ENCODE measurements around the gene KRTAP1-4. TPM values are rescaled to one million over a fixed set of nuclear protein-coding genes. Genes with fewer than 3 reads are reported as not detected.
"Not testable (repeated sequence)": the region's sequence is repeated elsewhere in the genome, so short reads cannot be mapped to it uniquely, and the experiment has no call there.

Gene KRTAP1-4, protein sequence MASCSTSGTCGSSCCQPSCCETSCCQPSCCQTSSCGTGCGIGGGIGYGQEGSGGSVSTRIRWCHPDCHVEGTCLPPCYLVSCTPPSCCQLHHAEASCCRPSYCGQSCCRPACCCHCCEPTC
- not detected for polyA plus RNA-seq (ENCODE audit: insufficient read length in 3 of 3)

DNA sequence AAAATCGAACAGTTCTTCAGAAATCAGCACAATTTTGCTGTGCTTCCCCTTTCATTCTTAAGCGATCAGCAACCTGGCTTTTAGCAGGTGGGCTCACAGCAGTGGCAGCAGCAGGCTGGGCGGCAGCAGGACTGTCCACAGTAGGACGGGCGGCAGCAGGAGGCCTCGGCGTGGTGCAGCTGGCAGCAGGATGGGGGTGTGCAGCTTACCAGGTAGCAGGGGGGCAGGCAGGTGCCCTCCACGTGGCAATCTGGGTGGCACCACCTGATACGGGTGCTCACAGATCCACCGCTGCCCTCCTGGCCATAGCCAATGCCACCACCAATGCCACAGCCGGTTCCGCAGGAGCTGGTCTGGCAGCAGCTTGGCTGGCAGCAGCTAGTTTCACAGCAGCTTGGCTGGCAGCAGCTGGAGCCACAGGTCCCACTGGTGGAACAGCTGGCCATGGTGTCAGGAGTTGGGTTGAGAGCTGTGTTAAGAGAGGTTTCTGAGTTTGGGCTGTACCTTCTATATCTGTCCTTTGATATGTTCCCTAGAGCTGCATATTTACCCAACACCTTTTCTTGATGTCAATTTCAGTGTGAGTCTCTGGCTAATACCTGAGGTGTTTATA lies at the start of gene KRTAP1-4:
Gene KRTAP1-4, minus strand, starts transcription at position 563 of the 613 bp plus-strand sequence. Its CDS starts 117 bp downstream, at position 446.
- no peak for DNase-seq (ENCODE audit: low read depth in 3 of 3, low spot score in 2 of 3)

DNA sequence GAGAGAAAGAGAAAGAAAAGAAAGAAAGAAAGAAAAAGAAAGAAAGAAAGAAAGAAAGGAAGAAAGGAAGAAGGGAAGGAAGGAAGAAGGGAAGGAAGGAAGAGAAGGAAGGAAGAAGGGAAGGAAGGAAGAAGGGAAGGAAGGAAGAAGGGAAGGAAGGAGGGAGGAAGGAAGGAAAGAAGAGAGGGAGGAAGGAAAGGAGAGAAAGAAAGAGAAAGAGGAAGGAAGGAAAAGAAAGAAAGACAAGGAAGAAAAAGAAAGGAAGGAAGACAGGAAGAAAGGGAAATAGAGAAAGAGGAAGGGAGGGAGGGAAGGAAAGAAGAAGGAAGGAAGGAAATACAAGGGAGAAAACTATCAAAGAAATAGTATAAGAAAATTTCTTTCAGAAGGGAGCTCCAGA lies 46.8 kb upstream of the KRTAP1-4 start:
- DNase-seq (ENCODE audit: low read depth in 3 of 3, low spot score in 2 of 3), result no peak

DNA sequence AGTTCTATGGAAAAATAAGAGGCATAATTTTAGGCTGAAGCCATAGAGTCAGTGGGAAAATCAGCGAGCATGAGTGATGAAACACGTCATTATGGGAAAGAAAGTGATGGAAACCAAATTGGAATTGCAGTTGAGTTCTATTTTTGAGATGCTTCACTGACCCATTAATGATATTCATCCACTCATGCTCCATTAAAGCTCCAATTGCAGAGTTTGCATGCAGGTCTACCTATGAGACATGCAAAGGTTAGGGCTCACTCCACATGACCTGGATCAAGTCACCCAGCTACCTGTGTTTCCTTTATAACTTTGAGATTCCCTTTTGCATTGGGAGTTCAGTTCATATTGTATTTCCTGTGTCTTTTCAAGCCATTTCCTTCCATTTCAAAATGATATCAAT lies 43.7 kb upstream of the KRTAP1-4 start:
- DNase-seq (ENCODE audit: low read depth in 3 of 3, low spot score in 2 of 3), result no peak

DNA sequence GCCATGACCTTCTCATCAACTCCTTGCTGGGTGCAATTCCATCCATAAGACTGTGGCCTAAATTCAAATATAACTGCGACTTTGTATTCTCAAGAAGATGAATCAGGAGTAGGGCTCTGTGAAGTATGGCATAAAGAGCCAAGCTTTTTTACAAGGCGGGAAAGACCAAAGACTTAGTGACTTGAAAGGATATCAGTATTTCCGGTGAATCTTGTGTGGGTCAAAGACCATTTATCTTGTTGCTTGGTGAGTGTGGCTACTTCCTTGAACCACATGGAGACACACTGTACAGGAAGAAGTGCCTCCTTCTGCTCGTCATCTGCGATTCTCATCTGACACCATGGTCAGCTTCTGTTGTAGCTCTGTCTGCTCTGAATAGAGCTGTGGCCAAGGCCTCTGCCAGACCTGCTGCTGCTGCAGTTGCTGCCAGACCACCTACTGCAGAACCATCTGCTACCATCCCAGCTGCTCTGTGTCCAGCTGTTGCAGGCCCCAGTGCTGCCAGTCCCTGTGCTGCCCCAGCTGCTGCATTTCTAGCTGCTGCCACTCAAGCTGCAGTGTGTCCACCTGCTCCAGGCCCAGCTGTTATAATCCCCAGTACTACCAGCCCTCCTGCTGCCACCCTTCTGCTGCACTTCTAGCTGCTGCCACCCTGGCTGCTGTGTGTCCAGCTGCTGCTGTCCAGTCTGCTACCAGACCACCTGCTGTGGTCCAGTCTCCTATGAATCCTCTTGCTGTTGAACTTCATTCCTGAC lies 41.8 kb upstream of the KRTAP1-4 start:
- DNase-seq (ENCODE audit: low read depth in 3 of 3, low spot score in 2 of 3), result no peak

DNA sequence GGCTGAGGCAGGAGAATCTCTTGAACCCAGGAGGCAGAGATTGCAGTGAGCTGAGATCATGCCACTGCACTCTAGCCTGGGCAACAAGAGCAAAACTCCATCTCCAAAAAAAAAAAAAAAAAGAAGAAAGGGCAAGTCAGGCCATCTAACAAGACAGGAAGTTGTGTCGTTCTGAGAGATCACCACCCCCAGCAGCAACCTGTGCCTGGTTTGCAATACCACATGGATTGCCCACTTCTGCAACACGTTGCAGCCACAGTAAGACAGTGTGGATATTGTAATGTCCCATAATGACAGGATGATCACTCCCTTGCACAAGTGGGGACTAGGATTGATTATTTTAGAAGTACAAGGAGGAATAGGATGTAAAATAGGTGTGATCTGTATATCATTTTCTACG lies 39.0 kb upstream of the KRTAP1-4 start:
- DNase-seq (ENCODE audit: low read depth in 3 of 3, low spot score in 2 of 3), result no peak

DNA sequence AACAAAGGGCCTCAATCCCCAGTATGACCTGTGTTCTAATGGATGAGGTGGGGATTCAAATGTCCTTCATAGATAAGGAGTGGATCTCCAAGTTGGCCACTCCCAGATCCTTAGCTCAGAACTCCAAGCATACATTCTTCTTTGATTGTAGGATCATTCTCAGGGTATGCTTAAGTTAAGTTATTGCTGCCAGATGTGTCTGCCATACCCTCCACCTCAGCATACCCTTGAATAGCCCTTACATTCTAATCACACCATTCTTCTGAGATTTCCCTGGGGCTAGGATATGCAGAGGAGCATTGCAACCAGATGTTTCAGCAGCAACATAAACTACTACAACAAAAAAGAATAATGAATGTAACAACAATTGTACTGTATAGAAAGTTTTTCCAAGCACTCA lies 37.3 kb upstream of the KRTAP1-4 start:
- no peak for DNase-seq (ENCODE audit: low read depth in 3 of 3, low spot score in 2 of 3)

DNA sequence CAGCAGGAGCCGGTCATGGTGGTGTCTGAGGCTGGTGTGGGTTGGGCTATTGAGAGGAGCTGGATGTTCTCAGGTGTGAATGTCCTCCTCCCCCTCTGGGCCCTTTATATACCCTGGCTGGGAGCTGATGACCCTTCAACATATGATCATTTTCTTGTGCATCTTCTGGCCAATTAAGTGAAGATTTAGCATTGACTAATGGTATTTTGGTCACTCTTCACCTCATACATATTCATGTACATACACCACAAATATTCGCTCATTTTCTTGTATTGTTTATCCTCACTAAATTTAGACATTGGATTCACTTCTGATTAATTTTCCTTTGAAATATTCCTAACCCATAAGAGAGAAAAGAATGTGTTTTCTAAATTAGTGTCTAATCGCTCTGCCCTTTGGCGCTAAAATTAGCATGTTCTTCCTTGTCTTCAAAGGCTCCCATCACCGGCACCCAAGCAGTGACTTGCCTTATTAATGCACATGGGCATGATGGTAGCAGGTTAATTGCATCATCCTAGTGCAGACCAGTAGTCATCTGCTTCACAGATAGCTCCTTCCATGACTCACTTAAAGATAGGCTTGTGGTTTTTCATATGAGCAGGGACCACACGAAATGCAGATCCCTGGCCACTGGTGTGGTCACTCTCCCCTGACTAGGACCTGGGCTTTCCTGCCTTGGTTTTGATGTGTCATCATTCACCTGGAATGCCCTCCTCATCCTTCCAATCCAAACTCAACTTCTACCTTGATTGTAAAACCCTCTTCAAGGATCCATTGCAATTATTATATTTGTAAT lies 36.0 kb upstream of the KRTAP1-4 start, which contains the start of gene KRTAP2-4:
Gene KRTAP2-4, minus strand, starts transcription at position 51 of the 796 bp plus-strand sequence. Its CDS starts 34 bp downstream, at position 17.
- no peak for DNase-seq (ENCODE audit: low read depth in 3 of 3, low spot score in 2 of 3)

DNA sequence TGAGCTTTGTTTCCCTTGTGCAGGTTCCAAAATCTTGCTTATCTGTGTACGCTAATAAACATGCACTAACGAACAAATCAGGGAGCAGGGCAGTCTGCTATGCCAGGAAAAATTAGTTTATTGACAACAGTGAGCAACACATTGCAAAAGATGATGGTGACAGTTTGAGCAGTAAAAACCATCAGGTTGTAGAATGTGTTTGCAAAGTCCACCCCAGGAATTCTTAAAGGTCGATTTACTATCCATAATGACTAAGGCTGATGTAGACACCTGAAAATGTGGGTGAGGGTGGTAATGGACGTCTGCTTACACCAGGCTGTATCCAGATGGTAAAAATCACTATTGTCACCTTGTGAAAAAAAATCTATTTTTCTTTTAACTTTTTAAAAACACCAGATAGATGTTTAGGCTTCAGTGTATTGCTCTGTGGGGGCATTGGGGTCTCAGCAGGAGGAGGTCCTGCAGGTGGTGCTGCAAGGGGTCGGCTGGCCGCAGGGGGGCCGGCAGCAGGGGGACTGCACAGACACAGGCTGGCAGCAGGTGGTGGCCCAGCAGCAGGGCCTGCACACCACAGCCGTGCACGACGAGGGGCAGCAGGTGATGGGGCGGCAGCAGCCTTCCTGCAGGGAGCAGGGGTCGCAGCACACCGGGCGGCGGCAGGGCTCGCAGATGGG lies 35.2 kb upstream of the KRTAP1-4 start:
- DNase-seq (ENCODE audit: low read depth in 3 of 3, low spot score in 2 of 3), result not testable (repeated sequence)

DNA sequence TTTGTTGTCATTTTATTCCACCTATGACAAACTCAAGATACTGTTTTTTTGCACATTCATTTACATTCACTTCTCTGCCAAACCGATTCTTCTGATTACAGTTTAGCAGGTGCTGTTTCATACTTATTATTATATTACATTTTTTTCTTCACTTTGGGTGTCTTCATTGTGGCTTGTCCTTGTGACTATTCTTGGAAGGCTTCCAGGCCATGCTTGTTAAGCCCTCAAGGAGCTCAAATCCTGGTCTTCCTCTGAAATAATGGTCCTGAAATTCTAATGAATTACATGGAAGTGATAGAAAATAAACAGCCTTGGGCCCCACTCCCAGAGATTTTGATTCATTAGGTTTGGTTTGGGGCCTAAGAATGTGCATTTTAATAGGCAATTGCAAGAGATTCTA lies 34.3 kb upstream of the KRTAP1-4 start:
- no peak for DNase-seq (ENCODE audit: low read depth in 3 of 3, low spot score in 2 of 3)

DNA sequence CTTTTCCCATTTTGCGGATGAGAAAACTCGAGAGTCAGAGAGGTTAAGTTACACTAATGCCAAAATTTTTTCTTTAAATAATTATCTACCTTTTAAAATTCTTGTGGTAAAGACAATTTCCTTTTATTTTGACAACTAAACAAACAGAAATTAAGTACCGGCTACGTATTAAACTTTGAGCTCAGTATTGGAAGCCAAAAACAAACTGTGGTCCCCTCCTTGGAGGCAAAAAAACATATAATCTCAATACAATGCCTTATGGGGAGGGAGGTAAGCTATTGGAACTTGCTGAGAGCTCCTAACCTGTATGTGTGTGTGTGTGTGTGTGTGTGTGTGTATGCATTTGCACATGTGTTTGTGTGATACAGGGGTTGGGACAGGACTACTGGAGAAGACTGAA lies 33.5 kb upstream of the KRTAP1-4 start:
- no peak for DNase-seq (ENCODE audit: low read depth in 3 of 3, low spot score in 2 of 3)

DNA sequence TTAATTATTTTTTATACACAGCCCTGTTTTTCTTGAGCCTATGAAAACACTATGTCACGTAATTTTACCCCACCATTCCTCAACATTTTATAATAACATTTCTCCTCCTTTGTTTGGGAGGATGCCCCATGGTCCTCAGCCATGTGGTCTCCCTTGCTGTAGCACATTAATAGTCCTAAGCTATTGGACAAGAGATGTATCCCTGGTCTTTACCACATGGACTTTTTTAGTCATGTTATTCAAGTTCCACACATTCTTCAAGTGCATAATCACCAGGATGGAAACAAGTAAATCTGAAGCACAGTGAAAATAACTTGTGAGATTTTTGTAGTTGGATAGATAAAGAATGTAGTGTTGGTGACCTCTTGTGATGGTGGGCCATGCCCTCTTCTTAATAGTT lies 32.0 kb upstream of the KRTAP1-4 start:
- DNase-seq (ENCODE audit: low read depth in 3 of 3, low spot score in 2 of 3), result no peak

DNA sequence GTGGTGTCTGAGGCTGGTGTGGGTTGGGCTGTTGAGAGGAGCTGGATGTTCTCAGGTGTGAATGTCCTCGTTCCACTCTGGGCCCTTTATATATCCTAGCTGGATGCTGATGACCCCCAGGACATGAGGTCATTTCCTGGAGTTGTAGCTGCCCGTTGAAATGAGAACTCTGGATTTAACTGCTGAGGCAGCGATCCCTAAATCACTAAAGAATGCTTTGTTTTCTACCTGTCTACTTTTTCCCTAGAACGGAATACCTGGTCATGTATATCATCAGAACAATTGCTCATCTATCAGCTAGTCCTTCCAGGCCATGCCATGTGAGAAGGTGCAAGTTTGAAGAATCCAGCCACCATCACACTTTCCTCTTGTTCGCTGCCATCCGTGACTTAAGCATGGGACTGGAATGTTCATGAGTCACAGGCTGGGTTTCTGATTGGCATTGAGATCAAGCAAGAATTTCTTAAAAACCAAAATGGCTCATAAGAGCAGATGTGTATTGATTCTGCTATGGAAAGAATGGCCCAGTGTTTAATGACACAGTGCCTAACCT lies 30.1 kb upstream of the KRTAP1-4 start, which contains the start of gene KRTAP2-3:
Gene KRTAP2-3, minus strand, starts transcription at position 63 of the 553 bp plus-strand sequence. CDS start 64 bp downstream, outside the sequence.
- DNase-seq (ENCODE audit: low read depth in 3 of 3, low spot score in 2 of 3), result no peak

DNA sequence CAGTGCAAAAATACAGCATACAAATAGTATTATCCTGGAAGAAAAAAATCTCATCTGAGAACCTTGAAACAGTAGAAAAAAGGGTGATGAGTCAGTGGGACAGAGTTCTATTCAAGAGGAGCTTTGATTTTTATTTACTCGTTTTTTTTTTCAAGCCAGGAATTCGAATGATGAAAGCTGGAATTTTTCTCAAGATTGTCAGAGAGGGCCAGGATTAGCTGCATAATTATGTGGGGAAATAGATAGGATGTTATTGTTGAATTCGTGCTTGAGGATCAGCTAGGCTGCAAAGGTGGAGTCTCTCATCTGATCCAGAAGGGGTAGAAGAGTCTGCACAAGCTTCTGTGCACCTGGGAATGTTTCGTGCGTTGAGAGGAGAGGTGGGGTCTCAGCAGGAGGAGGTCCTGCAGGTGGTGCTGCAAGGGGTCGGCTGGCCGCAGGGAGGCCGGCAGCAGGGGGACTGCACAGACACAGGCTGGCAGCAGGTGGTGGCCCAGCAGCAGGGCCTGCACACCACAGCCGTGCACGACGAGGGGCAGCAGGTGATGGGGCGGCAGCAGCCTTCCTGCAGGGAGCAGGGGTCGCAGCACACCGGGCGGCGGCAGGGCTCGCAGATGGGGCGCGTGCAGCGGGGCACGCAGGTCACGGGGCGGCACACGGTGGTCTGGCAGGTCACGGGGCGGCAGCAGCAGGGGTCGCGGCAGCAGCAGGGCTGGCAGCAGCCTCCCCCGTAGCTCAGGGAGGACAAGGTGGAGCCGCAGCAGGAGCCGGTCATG lies 29.5 kb upstream of the KRTAP1-4 start:
- DNase-seq (ENCODE audit: low read depth in 3 of 3, low spot score in 2 of 3), result not testable (repeated sequence)

DNA sequence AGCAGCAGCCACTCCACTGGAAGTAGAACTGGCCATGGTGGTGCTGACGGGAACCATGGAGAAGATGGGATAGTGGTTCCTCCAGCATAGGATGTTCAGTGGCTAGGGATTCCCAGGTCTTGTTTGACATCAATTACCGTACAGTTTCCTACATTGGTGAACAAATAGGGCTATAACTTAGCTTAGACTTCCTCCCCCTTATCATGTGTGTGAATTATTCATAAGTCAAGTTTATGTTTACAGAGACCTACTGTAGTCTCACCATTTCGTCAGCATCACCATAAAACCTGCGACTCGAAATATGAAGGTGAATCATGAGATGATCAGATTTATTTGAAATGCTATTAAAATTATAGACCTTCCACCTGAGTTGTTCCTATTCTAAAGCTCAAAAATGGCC lies 28.7 kb upstream of the KRTAP1-4 start:
- no peak for DNase-seq (ENCODE audit: low read depth in 3 of 3, low spot score in 2 of 3)

DNA sequence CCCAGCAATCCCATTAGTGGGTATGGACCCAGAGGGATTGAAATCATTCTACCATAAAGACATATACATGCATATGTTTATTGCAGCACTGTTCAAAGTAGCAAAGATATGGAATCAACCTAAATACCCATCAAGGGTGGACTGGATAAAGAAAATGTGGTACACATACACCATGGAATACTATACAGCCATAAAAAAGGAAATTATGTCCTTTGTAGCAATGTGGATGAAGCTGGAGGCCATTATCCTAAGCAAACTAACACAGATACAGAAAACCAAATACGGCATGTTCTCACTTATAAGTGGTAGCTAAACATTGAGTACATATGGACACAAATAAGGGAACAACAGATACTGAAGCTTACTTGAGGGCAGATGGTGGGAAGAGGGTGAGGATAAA lies 27.6 kb upstream of the KRTAP1-4 start:
- no peak for DNase-seq (ENCODE audit: low read depth in 3 of 3, low spot score in 2 of 3)

DNA sequence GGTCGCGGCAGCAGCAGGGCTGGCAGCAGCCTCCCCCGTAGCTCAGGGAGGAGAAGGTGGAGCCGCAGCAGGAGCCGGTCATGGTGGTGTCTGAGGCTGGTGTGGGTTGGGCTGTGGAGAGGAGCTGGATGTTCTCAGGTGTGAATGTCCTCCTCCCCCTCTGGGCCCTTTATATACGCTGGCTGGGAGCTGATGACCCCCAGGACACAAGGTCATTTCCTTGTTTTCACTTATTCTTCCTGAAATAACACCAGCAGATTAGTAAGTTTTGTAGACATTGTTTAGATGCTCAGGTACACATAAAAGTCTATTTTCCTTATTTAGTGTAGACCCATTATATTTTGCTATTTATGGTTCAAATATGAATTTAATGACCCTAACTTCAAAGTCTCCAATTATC lies 25.1 kb upstream of the KRTAP1-4 start, which contains the start of gene KRTAP2-2:
Gene KRTAP2-2, minus strand, starts transcription at position 101 of the 400 bp plus-strand sequence. Its CDS starts 19 bp downstream, at position 82.
- DNase-seq (ENCODE audit: low read depth in 3 of 3, low spot score in 2 of 3), result not testable (repeated sequence)

DNA sequence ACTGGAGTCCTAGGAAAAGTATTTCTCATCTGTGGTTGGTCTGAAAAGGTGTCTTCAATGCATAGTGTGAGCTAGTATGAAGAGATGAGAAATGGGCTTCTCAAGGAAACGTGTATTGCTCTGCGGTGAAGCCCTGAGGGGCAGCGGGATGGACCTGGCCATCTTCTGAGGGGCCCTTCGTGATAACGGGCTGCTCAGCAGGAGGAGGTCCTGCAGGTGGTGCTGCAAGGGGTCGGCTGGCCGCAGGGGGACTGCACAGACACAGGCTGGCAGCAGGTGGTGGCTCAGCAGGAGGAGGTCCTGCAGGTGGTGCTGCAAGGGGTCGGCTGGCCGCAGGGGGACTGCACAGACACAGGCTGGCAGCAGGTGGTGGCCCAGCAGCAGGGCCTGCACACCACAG lies 24.6 kb upstream of the KRTAP1-4 start:
- DNase-seq (ENCODE audit: low read depth in 3 of 3, low spot score in 2 of 3), result not testable (repeated sequence)

DNA sequence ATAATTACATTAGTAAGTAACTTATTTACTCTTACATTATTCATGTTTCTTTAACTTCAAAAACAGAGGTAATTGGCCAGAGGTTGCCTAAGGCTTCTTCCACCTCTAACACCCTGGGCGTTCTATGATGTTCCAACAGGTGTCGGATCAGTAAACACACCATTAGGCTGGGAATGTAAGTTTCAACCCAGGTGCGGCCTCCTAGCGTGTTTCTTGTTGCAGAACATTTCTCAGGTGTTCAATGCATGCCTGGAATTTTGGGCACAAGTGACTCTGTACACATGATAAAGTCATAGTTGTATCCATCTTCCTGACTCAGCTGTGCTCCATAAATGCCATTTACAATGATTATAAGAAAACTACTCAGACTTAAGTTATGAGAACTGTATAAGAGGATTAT lies 24.0 kb upstream of the KRTAP1-4 start:
- DNase-seq (ENCODE audit: low read depth in 3 of 3, low spot score in 2 of 3), result peak in 2 of 3 donors; percentile 4 to 16

DNA sequence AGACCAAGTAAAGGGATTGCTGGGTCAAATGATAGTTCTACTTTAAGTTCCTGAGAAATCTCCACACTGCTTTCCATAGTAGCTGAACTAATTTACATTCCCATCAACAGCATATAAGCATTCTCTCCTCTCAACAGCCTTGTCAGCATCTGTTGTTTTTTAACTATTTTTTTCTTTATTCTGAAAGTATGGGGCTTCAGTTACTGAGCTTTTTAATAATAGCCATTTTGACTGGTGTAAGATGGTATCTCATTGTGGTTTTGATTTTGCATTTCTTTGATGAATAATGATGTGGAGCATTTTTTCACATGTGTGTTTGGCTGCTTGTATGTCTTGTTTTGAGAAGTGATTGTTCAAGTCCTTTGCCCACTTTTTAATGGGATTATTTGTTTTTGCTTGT lies 22.6 kb upstream of the KRTAP1-4 start:
- no peak for DNase-seq (ENCODE audit: low read depth in 3 of 3, low spot score in 2 of 3)

All from right renal cortex interstitium (tissue), 3 donors.